ENCODE measurements around the gene LURAP1L.
"Not testable (repeated sequence)": the region's sequence is repeated elsewhere in the genome, so short reads cannot be mapped to it uniquely, and the experiment has no call there.

Gene LURAP1L

GRCh38 chr9:12856603-12857002 is 81.8 kb downstream of the LURAP1L start:
- Histone ChIP-seq H3K4me3 (ENCODE audit: low read depth, low read length) (no peak overlapping the region), H3K27ac (no peak overlapping the region), H3K27me3 (ENCODE audit: insufficient read depth, low read depth, severe bottlenecking) (no peaks in the 10 kb centered on the region), H3K9me3 (ENCODE audit: severe bottlenecking) (no peaks in the 10 kb centered on the region), H3K36me3 (no peaks in the 10 kb centered on the region)
- TF ChIP-seq CTCF (IDR thresholded peaks at IDR 0.05; ENCODE audit: low read depth, low read length), result no peak
- DNase-seq, result no peak

DNA sequence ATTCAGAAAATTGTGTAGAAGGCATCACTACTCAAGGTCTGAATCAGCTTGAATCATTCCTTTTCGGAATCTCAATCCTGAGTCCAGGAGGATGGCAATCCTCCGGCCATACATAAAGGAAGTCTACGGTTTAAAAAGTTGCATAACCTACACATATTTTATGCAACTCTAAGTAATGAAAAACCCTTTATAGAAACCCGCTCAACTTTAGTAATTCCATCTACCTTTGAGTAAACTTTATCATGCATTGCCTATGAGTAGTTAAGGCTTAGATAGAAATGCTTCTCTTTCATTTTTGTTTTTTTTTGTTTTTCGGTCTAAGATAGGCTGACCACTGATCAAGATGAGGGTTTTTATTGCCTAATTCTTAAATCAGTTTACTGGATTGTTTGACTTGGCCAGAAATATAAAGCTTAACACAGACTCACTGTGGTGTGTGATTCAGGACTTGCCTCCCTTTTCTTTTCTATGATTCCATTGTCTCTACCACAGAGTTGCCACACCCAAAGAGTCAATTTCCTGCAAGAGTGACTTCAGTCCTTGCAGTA is 85.0 kb downstream of the LURAP1L start:
- H3K36me3 ChIP-seq, result no peaks in the 10 kb centered on the region
- no peaks in the 10 kb centered on the region for H3K9me3 ChIP-seq (ENCODE audit: severe bottlenecking)
- no peaks in the 10 kb centered on the region for H3K27me3 ChIP-seq (ENCODE audit: insufficient read depth, low read depth, severe bottlenecking)
- no peak overlapping the region for H3K4me3 ChIP-seq (ENCODE audit: low read depth, low read length)
- DNase-seq, result no peak
- TF ChIP-seq CTCF (IDR thresholded peaks at IDR 0.05; ENCODE audit: low read depth, low read length), result no peak
- no peak overlapping the region for H3K27ac ChIP-seq

- H3K27me3 ChIP-seq (ENCODE audit: insufficient read depth, low read depth, severe bottlenecking), result no peaks in the 10 kb centered on the region
- no peak overlapping the region for H3K4me3 ChIP-seq (ENCODE audit: low read depth, low read length)
- no peak for DNase-seq
- peaks cover 2% of the 10 kb centered on the region for H3K9me3 ChIP-seq (ENCODE audit: severe bottlenecking)
- no peak for TF ChIP-seq CTCF (IDR thresholded peaks at IDR 0.05; ENCODE audit: low read depth, low read length)
- H3K27ac ChIP-seq, result no peak overlapping the region
- H3K36me3 ChIP-seq, result no peaks in the 10 kb centered on the region
Measured at GRCh38 chr9:12860998-12861397, 86.2 kb downstream of the LURAP1L start.

GRCh38 chr9:12862611-12863410 is 88.0 kb downstream of the LURAP1L start:
- Histone ChIP-seq H3K27me3 (ENCODE audit: insufficient read depth, low read depth, severe bottlenecking) (no peaks in the 10 kb centered on the region), H3K27ac (no peak overlapping the region), H3K4me3 (ENCODE audit: low read depth, low read length) (no peak overlapping the region), H3K36me3 (no peaks in the 10 kb centered on the region), H3K9me3 (ENCODE audit: severe bottlenecking) (peaks cover 3% of the 10 kb centered on the region)
- TF ChIP-seq CTCF (IDR thresholded peaks at IDR 0.05; ENCODE audit: low read depth, low read length), result no peak
- no peak for DNase-seq

DNA sequence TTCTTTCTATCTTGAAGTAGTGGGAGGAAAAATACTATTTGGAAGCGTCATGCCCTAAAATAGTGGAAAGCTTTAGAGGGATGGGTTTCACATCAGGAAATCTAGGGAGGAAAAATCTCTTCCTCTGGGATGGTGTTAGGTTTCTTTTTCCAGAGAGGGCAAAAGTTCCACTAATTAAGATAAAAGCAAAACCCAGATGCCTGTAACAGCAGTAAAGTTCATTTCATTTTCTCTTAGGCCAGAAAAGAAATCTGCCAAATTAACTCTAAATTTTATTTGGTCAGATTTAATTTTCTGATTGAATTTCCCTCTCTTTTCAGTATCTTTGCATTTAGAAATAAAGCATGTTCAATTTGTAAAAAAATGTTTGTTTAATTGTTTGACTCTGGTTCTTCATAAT is 88.8 kb downstream of the LURAP1L start:
- H3K4me3 ChIP-seq (ENCODE audit: low read depth, low read length), result no peak overlapping the region
- no peak overlapping the region for H3K27ac ChIP-seq
- H3K27me3 ChIP-seq (ENCODE audit: insufficient read depth, low read depth, severe bottlenecking), result no peaks in the 10 kb centered on the region
- DNase-seq, result no peak
- no peaks in the 10 kb centered on the region for H3K36me3 ChIP-seq
- peaks cover 3% of the 10 kb centered on the region for H3K9me3 ChIP-seq (ENCODE audit: severe bottlenecking)
- TF ChIP-seq CTCF (IDR thresholded peaks at IDR 0.05; ENCODE audit: low read depth, low read length), result no peak

GRCh38 chr9:12865380-12865779 is 90.6 kb downstream of the LURAP1L start:
- H3K9me3 ChIP-seq (ENCODE audit: severe bottlenecking); DNase-seq; H3K27me3 ChIP-seq (ENCODE audit: insufficient read depth, low read depth, severe bottlenecking); H3K27ac ChIP-seq; H3K36me3 ChIP-seq; H3K4me3 ChIP-seq (ENCODE audit: low read depth, low read length): not testable (repeated sequence)
